SK-N-SH (cell line): ENCODE results near the gene SLC13A1. TPM values are rescaled to one million over a fixed set of nuclear protein-coding genes. Genes with fewer than 3 reads are reported as not detected.

Source experiments
- CTCF ChIA-PET: fragments of 300-600, 350-600 bp; formaldehyde crosslinking; extraction: SDS; loops from one replicate; lab custom pipeline; 2021; lab: Yijun Ruan, JAX
- POLR2A ChIA-PET: fragments of 350-600 bp; sonication (Branson Sonifier 250); formaldehyde crosslinking; extraction: SDS; loops from one replicate; lab custom pipeline; 2020; ENCODE audit warnings: antibody characterized with exemption, inconsistent platforms; lab: Yijun Ruan, JAX
- DNase-seq: peaks from one replicate; pipeline ENCODE4 v3.0.0; 2012
- H2AFZ ChIP-seq: fragments of 200-600 bp; sonication (generic); 2 replicates; pipeline ENCODE4 v1.8.1; 2016; ENCODE audit warnings: antibody characterized with exemption, mild to moderate bottlenecking, low read depth
- H3F3A ChIP-seq: fragments of 200-600 bp; sonication (generic); replicated peaks from 2 replicates; pipeline ENCODE3; 2016; ENCODE audit warnings: antibody characterized with exemption, mild to moderate bottlenecking; ENCODE audit not compliant: insufficient read depth
- H3K27ac ChIP-seq, 2 experiments: fragments of 200-500 bp in 1 of 2; fragments of 200-600 bp in 1 of 2; sonication (Bioruptor generic) in 1 of 2; sonication (generic), shearing (Covaris generic) in 1 of 2; 2 replicates each; pipeline versions ENCODE4 v1.5.1 to v1.6.1; 2014 to 2016; ENCODE audit warnings: low read depth in 2 of 2, inconsistent platforms in 1 of 2, low read length in 1 of 2, mild to moderate bottlenecking in 1 of 2, mixed read lengths in 1 of 2
- H3K27me3 ChIP-seq: fragments of 200-600 bp; sonication (generic), shearing (Covaris generic); 2 replicates; pipeline ENCODE4 v1.6.1; 2016; ENCODE audit warnings: mixed run types; ENCODE audit not compliant: insufficient read depth
- H3K36me3 ChIP-seq, 2 experiments: fragments of 200-500 bp in 1 of 2; fragments of 200-600 bp in 1 of 2; sonication (Bioruptor generic) in 1 of 2; sonication (generic) in 1 of 2; replicated peaks in 1 of 2; 2 replicates each; pipeline versions ENCODE3 to v1.5.1; 2014 to 2016; ENCODE audit warnings: low read length in 1 of 2, mild to moderate bottlenecking in 1 of 2; ENCODE audit not compliant: insufficient read depth in 2 of 2, control insufficient read depth in 1 of 2
- H3K4me1 ChIP-seq, 2 experiments: fragments of 200-500 bp in 1 of 2; fragments of 200-600 bp in 1 of 2; sonication (Bioruptor generic) in 1 of 2; sonication (generic), shearing (Covaris generic) in 1 of 2; 2 replicates each; pipeline versions ENCODE4 v1.5.1 to v1.6.1; 2014 to 2016; ENCODE audit warnings: low read depth in 1 of 2, low read length in 1 of 2, mixed run types in 1 of 2; ENCODE audit not compliant: insufficient read depth in 2 of 2, control insufficient read depth in 1 of 2
- H3K4me2 ChIP-seq: fragments of 200-600 bp; sonication (generic), shearing (Covaris generic); 2 replicates; pipeline ENCODE4 v1.6.1; 2017; ENCODE audit warnings: mixed run types
- H3K4me3 ChIP-seq, 2 experiments: fragments of 200-500 bp in 1 of 2; fragments of 200-600 bp in 1 of 2; sonication (Bioruptor generic) in 1 of 2; sonication (generic), shearing (Covaris generic) in 1 of 2; 2 replicates each; pipeline versions ENCODE4 v1.5.1 to v1.8.1; 2014 to 2016; ENCODE audit warnings: low read depth in 2 of 2, inconsistent platforms in 1 of 2, low read length in 1 of 2, mild to moderate bottlenecking in 1 of 2, mixed read lengths in 1 of 2, moderate library complexity in 1 of 2
- H3K79me2 ChIP-seq: fragments of 200-600 bp; sonication (generic); 2 replicates; pipeline ENCODE4 v1.8.1; 2017; ENCODE audit warnings: mild to moderate bottlenecking; ENCODE audit not compliant: insufficient read depth
- H3K9ac ChIP-seq: fragments of 200-600 bp; sonication (generic); 2 replicates; pipeline ENCODE4 v1.6.1; 2017; ENCODE audit warnings: mixed run types
- H3K9me2 ChIP-seq: fragments of 200-600 bp; sonication (generic); 2 replicates; pipeline ENCODE4 v1.6.1; 2017; ENCODE audit warnings: mixed run types
- H3K9me3 ChIP-seq: fragments of 200-600 bp; sonication (generic); 2 replicates; pipeline ENCODE4 v1.6.1; 2017; ENCODE audit warnings: mixed run types, mild to moderate bottlenecking, moderate library complexity
- H4K20me1 ChIP-seq: fragments of 200-600 bp; sonication (generic); 2 replicates; pipeline ENCODE4 v1.6.1; 2017; ENCODE audit warnings: mild to moderate bottlenecking, mixed run types; ENCODE audit not compliant: insufficient read depth
- ELF1 ChIP-seq: IDR thresholded peaks from 2 replicates; pipeline ENCODE4 v1.4.0; 2012
- EZH2phosphoT487 ChIP-seq: fragments of 200-600 bp; sonication (generic); IDR thresholded peaks from 2 replicates; pipeline ENCODE4 v1.6.1; 2017; ENCODE audit warnings: low read depth, mixed run types, mild to moderate bottlenecking, antibody characterized with exemption, moderate library complexity, borderline replicate concordance
- FOXJ3 ChIP-seq: sonication (generic); formaldehyde crosslinking; IDR thresholded peaks from 2 replicates; pipeline ENCODE4 v1.5.1; 2020; ENCODE audit warnings: mild to moderate bottlenecking, missing genetic modification reagents
- GABPA ChIP-seq: IDR thresholded peaks from 2 replicates; pipeline ENCODE4 v1.4.0; 2012; ENCODE audit warnings: low read depth, mild to moderate bottlenecking
- JUND ChIP-seq: IDR thresholded peaks from 2 replicates; pipeline ENCODE4 v1.4.0; 2012
- MEF2A ChIP-seq: IDR thresholded peaks from 2 replicates; pipeline ENCODE4 v1.4.0; 2012; ENCODE audit warnings: low read depth, borderline replicate concordance
- MXI1 ChIP-seq: IDR thresholded peaks from 2 replicates; pipeline ENCODE4 v1.6.1; 2012; ENCODE audit warnings: mild to moderate bottlenecking, low read depth, low read length, improper control_type of control experiment
- NFIC ChIP-seq: IDR thresholded peaks from 2 replicates; pipeline ENCODE4 v1.4.0; 2012; ENCODE audit warnings: borderline replicate concordance
- NRF1 ChIP-seq: IDR thresholded peaks from 2 replicates; pipeline ENCODE4 v1.6.1; 2012; ENCODE audit warnings: low read depth, mild to moderate bottlenecking, low read length
- RAD21 ChIP-seq: IDR thresholded peaks from 2 replicates; pipeline ENCODE4 v1.6.1; 2012; ENCODE audit warnings: mild to moderate bottlenecking, low read length
- RCOR1 ChIP-seq: fragments of 150-350 bp; IDR thresholded peaks from 2 replicates; pipeline ENCODE4 v1.6.1; 2017; ENCODE audit warnings: antibody characterized with exemption, low read length
- RXRA ChIP-seq: IDR thresholded peaks from 2 replicates; pipeline ENCODE4 v1.4.0; 2012; ENCODE audit warnings: low read depth, mild to moderate bottlenecking, borderline replicate concordance
- SMC3 ChIP-seq: IDR thresholded peaks from 2 replicates; pipeline ENCODE4 v1.6.1; 2012; ENCODE audit warnings: low read depth, low read length, improper control_type of control experiment
- WGBS: methylation state at CpG from one replicate; pipeline ENCODE4 v1.1.6; 2017; ENCODE audit warnings: low lambda C conversion rate; 5-methylcytosine and 5-hydroxymethylcytosine counted together
- polyA plus RNA-seq, 3 experiments: library from polyadenylated mRNA; depleted of rRNA; stranded (reverse); fragments of >200 nt; gene quantifications; 2 replicates each; pipeline ENCODE4 v1.2.3, GENCODE V29; 2012
- TF ChIP-seq, protein P1 (sequence below): fragments of 150-350 bp; IDR thresholded peaks from 2 replicates; pipeline ENCODE4 v1.6.1; 2016; ENCODE audit warnings: mild to moderate bottlenecking, low read depth, low read length
- TF ChIP-seq, protein P2 (sequence below): IDR thresholded peaks from 2 replicates; pipeline ENCODE4 v1.4.0; 2012; ENCODE audit warnings: low read depth, borderline replicate concordance
- TF ChIP-seq, protein P3 (sequence below): IDR thresholded peaks from 2 replicates; pipeline ENCODE4 v1.4.0; 2012; ENCODE audit warnings: low read depth
- TF ChIP-seq, protein P4 (sequence below): fragments of 150-350 bp; IDR thresholded peaks from 2 replicates; pipeline ENCODE4 v1.6.1; 2017; ENCODE audit warnings: antibody characterized with exemption, low read length, low read depth, borderline replicate concordance

The SLC13A1 gene
- polyA plus RNA-seq, 1 of the 3 experiments (the other 2 are of a cell fraction) = not detected

DNA sequence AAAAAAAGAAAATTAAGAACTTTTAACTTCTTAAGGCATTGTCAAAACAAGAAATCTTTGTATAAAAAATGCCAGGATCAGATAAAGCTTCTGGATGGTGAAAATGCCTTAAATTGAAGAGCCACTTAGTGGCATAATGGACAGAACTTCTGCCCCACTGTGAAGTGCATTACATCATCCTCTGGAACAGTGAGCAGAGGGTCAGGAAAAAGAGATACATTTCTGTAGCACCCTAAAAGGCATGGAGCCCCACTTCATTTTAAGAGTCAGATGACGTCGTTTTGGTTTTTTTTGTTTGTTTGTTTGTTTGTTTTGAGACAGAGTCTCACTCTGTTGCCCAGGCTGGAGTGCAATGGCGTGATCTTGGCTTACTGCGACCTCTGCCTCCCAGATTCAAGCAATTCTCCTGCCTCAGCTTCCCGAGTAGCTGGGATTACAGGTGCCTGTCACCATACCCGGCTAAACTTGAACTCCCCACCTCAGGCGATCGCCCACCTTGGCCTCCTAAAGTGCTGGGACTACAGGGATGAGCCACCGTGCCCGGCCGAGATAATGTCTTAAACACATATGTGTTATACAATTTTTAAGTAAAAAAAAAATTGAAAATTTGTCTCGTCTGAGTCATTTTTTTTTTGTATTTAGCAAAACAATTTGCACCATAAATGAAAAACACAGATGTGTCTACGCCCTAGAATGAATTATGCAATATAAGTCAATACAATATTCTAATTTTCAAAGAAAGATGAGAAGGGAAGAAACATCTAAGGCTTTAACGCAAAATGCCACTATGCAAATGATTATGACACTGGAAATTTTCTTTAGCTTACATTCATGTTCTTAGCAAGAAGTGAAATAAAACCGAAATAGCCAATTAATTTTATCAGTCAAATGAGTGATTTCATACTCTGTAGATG is 29.2 kb downstream of the SLC13A1 start:
- Histone ChIP-seq H3K9me3 (no peaks in the 10 kb centered on the region), H3K79me2 (no peaks in the 10 kb centered on the region), H2AFZ (no peak overlapping the region), H3K36me3 (no peaks in the 10 kb centered on the region), H3F3A (no peaks in the 10 kb centered on the region), H3K9ac (no peak overlapping the region), H3K4me2 (no peak overlapping the region), H3K27me3 (no peaks in the 10 kb centered on the region), H4K20me1 (no peaks in the 10 kb centered on the region), H3K4me1 (no peaks in the 10 kb centered on the region), H3K4me3 (no peak overlapping the region), H3K9me2 (no peaks in the 10 kb centered on the region), H3K27ac (no peak overlapping the region)
- no peak for DNase-seq
- ChIA-PET POLR2A (no interaction called here), CTCF (interaction anchor here (1.4 kb wide), 1 partner anchor 16 kb away, joined by 5 read pairs; no protein-coding TSS in a partner anchor)
- 41% methylated on average over 15 of the region's 15 CpGs for WGBS
- TF ChIP-seq, protein P1, sequence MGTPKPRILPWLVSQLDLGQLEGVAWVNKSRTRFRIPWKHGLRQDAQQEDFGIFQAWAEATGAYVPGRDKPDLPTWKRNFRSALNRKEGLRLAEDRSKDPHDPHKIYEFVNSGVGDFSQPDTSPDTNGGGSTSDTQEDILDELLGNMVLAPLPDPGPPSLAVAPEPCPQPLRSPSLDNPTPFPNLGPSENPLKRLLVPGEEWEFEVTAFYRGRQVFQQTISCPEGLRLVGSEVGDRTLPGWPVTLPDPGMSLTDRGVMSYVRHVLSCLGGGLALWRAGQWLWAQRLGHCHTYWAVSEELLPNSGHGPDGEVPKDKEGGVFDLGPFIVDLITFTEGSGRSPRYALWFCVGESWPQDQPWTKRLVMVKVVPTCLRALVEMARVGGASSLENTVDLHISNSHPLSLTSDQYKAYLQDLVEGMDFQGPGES = no peak
- TF ChIP-seq, protein P2, sequence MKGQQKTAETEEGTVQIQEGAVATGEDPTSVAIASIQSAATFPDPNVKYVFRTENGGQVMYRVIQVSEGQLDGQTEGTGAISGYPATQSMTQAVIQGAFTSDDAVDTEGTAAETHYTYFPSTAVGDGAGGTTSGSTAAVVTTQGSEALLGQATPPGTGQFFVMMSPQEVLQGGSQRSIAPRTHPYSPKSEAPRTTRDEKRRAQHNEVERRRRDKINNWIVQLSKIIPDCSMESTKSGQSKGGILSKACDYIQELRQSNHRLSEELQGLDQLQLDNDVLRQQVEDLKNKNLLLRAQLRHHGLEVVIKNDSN = no peak

DNA sequence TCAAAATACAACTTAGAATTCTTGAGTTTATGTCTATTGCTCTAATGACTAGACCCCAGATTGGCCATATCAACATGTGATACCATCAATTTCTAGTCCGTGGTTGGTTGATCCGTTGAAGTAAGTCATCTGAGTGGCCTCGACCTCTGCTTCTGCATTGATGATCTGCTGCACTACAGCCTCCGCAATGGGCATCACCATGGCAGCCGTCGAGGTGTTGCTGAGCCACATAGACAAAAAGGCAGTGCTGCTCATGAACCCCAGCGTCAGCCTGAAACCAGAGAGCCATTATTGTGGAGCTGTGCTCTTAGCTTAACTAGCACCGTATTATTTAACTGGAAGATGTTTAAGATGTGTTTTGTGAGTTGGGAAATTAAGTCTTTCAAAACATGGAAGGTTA is 30.7 kb downstream of the SLC13A1 start:
- no peak overlapping the region for H3K4me2 ChIP-seq
- H3K9me2 ChIP-seq = no peaks in the 10 kb centered on the region
- H3K4me3 ChIP-seq = no peak overlapping the region
- H3K36me3 ChIP-seq = no peaks in the 10 kb centered on the region
- ChIA-PET CTCF (interaction anchor here (1.4 kb wide), 1 partner anchor 14 kb away, joined by 5 read pairs; no protein-coding TSS in a partner anchor), POLR2A (no interaction called here)
- H3K27me3 ChIP-seq = no peaks in the 10 kb centered on the region
- H3K79me2 ChIP-seq = no peaks in the 10 kb centered on the region
- no peak overlapping the region for H3K27ac ChIP-seq
- WGBS = 35% methylated on average over 8 of the region's 8 CpGs
- no peak overlapping the region for H3K9ac ChIP-seq
- no peaks in the 10 kb centered on the region for H3K4me1 ChIP-seq
- no peak overlapping the region for H2AFZ ChIP-seq
- TF ChIP-seq MXI1 (no peak), NRF1 (no peak), GABPA (no peak), RAD21 (no peak)
- H4K20me1 ChIP-seq = no peaks in the 10 kb centered on the region
- H3F3A ChIP-seq = no peaks in the 10 kb centered on the region
- H3K9me3 ChIP-seq = no peaks in the 10 kb centered on the region
- no peak for DNase-seq

DNA sequence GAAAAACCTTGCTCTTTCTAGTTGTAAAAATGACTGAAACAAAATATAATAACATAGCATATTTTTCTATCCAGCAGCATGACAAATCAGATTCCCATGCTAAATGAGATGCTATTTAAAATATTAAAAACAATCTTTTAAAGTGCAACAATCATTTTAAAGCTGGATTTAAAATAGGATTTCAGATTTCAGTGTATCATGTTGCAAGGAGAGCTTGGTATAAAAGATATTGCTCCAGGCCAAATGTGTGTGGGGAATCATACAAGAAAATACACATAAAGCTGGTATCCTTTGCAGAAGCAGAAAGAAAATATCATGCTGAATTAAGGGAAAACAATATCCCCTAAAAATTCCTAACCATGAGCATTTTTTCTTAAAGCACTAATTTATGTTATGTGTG is 42.2 kb downstream of the SLC13A1 start:
- DNase-seq = no peak
- Histone ChIP-seq H3K9me2 (no peaks in the 10 kb centered on the region), H3K4me3 (no peak overlapping the region), H3K4me1 (no peaks in the 10 kb centered on the region; a peak in 1 of 4 replicates), H3K9ac (no peak overlapping the region), H3K79me2 (no peaks in the 10 kb centered on the region), H4K20me1 (no peaks in the 10 kb centered on the region), H3K36me3 (no peaks in the 10 kb centered on the region), H3K4me2 (no peak overlapping the region), H3K9me3 (no peaks in the 10 kb centered on the region), H3F3A (no peaks in the 10 kb centered on the region), H2AFZ (no peak overlapping the region), H3K27me3 (no peaks in the 10 kb centered on the region), H3K27ac (no peak overlapping the region)
- CTCF ChIA-PET = interaction anchor here (1.0 to 6.6 kb wide), 8 partner anchors 9 to 210 kb away, joined by 3 to 61 read pairs (median 4); no protein-coding TSS in a partner anchor
- POLR2A ChIA-PET = no interaction called here
- no peak for TF ChIP-seq EZH2phosphoT487
- TF ChIP-seq JUND = no peak
- no peak for TF ChIP-seq NFIC
- no peak for TF ChIP-seq FOXJ3 (CRISPR knock-in tag)
- no peak for TF ChIP-seq MEF2A
- no peak for TF ChIP-seq RCOR1
- no peak for TF ChIP-seq RXRA
- TF ChIP-seq, protein P3, sequence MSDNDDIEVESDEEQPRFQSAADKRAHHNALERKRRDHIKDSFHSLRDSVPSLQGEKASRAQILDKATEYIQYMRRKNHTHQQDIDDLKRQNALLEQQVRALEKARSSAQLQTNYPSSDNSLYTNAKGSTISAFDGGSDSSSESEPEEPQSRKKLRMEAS = no peak
- no peak for TF ChIP-seq MXI1
- no peak for TF ChIP-seq SMC3
- no peak for TF ChIP-seq NRF1
- TF ChIP-seq, protein P4, sequence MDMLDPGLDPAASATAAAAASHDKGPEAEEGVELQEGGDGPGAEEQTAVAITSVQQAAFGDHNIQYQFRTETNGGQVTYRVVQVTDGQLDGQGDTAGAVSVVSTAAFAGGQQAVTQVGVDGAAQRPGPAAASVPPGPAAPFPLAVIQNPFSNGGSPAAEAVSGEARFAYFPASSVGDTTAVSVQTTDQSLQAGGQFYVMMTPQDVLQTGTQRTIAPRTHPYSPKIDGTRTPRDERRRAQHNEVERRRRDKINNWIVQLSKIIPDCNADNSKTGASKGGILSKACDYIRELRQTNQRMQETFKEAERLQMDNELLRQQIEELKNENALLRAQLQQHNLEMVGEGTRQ = no peak
- TF ChIP-seq ELF1 = no peak
- TF ChIP-seq, protein P1 = no peak
